Nephron progenitor cell (in vitro differentiated cells): ENCODE results near the gene ELN.

ENCODE experiments used
- DNase-seq: peaks from one replicate; pipeline ENCODE4 v3.0.0; 2021
- H3K27ac Mint-ChIP-seq: 2 replicates; pipeline ENCODE4 v1.8.0; 2021; ENCODE audit warnings: mild to moderate bottlenecking, moderate library complexity, mixed read lengths
- H3K27me3 Mint-ChIP-seq: 2 replicates; pipeline ENCODE4 v1.8.0; 2021; ENCODE audit warnings: mild to moderate bottlenecking, low read depth, mixed read lengths; ENCODE audit not compliant: poor library complexity
- H3K36me3 Mint-ChIP-seq: 2 replicates; pipeline ENCODE4 v1.8.0; 2021; ENCODE audit warnings: low read depth, mixed read lengths
- H3K4me1 Mint-ChIP-seq: 2 replicates; pipeline ENCODE4 v1.8.0; 2021; ENCODE audit warnings: mixed read lengths
- H3K4me3 Mint-ChIP-seq: 2 replicates; pipeline ENCODE4 v1.8.0; 2021; ENCODE audit warnings: mild to moderate bottlenecking, moderate library complexity, mixed read lengths
- H3K9me3 Mint-ChIP-seq: 2 replicates; pipeline ENCODE4 v1.8.0; 2021; ENCODE audit warnings: mild to moderate bottlenecking, moderate library complexity, mixed read lengths
- TF ChIP-seq, protein P1 (sequence below): fragments of 200-600 bp; sonication (generic); IDR thresholded peaks from 2 replicates; pipeline ENCODE4 v1.5.0; 2021; ENCODE audit warnings: antibody characterized with exemption

The ELN gene

GRCh38 chr7:74015670-74016069 is 12.3 kb upstream of the ELN start:
- no peaks in the 10 kb centered on the region for H3K9me3 Mint-ChIP-seq
- no peaks in the 10 kb centered on the region for H3K27me3 Mint-ChIP-seq
- no peak for DNase-seq
- no peak overlapping the region for H3K27ac Mint-ChIP-seq
- TF ChIP-seq, protein P1, sequence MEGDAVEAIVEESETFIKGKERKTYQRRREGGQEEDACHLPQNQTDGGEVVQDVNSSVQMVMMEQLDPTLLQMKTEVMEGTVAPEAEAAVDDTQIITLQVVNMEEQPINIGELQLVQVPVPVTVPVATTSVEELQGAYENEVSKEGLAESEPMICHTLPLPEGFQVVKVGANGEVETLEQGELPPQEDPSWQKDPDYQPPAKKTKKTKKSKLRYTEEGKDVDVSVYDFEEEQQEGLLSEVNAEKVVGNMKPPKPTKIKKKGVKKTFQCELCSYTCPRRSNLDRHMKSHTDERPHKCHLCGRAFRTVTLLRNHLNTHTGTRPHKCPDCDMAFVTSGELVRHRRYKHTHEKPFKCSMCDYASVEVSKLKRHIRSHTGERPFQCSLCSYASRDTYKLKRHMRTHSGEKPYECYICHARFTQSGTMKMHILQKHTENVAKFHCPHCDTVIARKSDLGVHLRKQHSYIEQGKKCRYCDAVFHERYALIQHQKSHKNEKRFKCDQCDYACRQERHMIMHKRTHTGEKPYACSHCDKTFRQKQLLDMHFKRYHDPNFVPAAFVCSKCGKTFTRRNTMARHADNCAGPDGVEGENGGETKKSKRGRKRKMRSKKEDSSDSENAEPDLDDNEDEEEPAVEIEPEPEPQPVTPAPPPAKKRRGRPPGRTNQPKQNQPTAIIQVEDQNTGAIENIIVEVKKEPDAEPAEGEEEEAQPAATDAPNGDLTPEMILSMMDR, result no peak
- no peak overlapping the region for H3K4me3 Mint-ChIP-seq
- peaks cover 17% of the 10 kb centered on the region for H3K4me1 Mint-ChIP-seq
- no peaks in the 10 kb centered on the region for H3K36me3 Mint-ChIP-seq

DNA sequence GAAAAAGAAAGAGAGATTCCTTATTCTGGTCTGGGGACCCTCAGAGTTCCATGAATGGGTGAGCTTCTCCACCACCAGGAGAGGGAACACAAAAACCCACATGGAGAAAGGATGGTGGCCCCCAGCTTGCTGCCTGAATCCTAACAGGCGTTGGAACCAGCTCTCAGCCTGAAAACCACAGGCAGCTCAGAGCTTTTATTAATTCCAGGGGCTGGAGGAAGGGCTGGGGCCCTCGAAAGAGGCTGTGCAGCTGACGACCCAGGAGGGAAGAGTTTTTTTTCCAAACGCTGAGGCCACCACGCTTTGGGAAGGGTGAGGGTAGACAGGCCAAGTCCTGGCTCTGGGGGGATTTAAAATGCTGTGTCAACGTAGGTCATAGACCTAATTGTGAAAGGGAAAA is 10.8 kb upstream of the ELN start:
- DNase-seq, result no peak
- Mint-ChIP-seq H3K4me1 (peaks cover 17% of the 10 kb centered on the region), H3K27me3 (peaks cover 5% of the 10 kb centered on the region), H3K9me3 (no peaks in the 10 kb centered on the region), H3K27ac (no peak overlapping the region), H3K36me3 (no peaks in the 10 kb centered on the region), H3K4me3 (no peak overlapping the region)
- TF ChIP-seq, protein P1, result no peak

DNA sequence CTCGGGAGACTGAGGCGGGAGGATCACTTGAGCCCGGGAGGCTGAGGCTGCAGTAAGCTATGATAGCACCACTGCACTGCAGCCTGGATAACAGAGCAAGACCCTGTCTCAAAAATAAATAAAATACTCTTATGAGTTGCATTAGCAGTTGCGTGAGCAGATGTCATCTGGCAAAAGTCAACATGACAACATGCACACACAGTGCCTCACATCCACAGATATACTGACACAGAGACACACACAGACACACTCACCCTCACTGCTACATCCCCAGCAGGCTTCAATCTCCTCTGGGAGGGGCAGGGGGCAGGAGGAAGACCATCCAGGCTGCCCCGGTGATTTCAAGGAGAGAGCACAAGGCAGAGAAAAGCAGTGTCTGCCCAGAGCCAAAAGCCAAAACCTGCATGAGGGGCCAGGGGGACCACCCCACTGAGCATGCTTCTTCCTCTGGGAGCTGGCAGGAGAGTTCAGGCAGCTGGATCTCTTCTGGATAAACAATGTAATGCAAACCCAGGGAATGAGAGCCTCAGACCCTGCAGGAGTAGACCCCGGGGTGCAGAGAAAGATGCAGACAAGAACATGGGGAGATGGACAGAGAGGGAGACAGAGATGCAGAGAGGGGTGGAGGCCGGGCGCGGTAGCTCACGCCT is 9.6 kb upstream of the ELN start:
- H3K4me3 Mint-ChIP-seq, result no peak overlapping the region
- H3K27ac Mint-ChIP-seq, result no peak overlapping the region

GRCh38 chr7:74019149-74019548 is 8.8 kb upstream of the ELN start:
- H3K9me3 Mint-ChIP-seq, result no peaks in the 10 kb centered on the region
- no peak for DNase-seq
- H3K36me3 Mint-ChIP-seq, result no peaks in the 10 kb centered on the region
- H3K4me1 Mint-ChIP-seq, result peaks cover 29% of the 10 kb centered on the region
- peaks cover 9% of the 10 kb centered on the region for H3K27me3 Mint-ChIP-seq
- H3K4me3 Mint-ChIP-seq, result no peak overlapping the region
- no peak overlapping the region for H3K27ac Mint-ChIP-seq
- TF ChIP-seq, protein P1, result no peak

More for the DNA sequence above, 9.6 kb upstream of the ELN start:
- H3K27me3 Mint-ChIP-seq, result peaks cover 5% of the 10 kb centered on the region
- TF ChIP-seq, protein P1, result no peak
- peaks cover 28% of the 10 kb centered on the region for H3K4me1 Mint-ChIP-seq
- DNase-seq, result no peak
- H3K9me3 Mint-ChIP-seq, result no peaks in the 10 kb centered on the region
- no peaks in the 10 kb centered on the region for H3K36me3 Mint-ChIP-seq

GRCh38 chr7:74020390-74020789 is 7.6 kb upstream of the ELN start:
- Mint-ChIP-seq H3K27ac (no peak overlapping the region), H3K9me3 (no peaks in the 10 kb centered on the region), H3K4me1 (peaks cover 29% of the 10 kb centered on the region), H3K36me3 (no peaks in the 10 kb centered on the region), H3K27me3 (peaks cover 18% of the 10 kb centered on the region), H3K4me3 (no peak overlapping the region)
- TF ChIP-seq, protein P1, result no peak
- no peak for DNase-seq

DNA sequence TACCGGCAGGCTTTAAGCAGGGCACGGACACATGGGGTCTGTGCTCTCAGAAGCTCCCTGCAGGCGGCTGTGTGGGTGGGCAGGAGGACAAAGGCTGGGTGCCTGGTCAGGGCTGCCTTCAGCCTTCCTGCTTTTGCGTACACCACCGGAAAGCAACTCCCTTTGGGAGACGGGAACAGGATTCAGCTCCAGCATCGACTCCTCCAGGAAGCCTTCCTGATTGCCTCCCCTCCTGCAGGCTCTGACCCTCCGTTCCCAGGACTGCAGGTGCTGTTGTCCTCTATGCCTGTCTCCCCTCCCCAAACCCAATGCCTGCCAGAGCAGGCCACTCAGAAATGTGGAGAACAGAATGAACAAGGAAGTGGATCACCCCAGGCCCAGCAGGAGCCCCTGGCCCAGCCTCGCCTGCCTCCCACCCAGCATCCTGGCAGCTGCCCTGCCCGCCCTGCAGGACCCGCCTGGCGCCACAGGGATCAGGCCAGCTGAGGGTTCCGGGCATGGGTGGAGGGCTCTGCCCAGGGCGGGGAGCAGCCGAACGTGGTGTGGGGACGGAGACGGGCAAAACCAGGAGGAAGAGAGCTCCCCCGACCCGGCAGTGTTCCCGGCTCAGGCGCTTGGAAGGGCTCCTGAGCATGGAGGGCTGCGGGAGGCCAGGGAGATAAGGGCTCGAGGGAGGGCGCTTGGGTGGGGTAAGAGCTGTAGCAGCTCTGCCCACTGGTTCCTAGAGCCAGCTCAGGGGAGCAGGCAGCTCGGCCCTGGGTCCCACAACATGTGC is 6.2 kb upstream of the ELN start:
- no peak for DNase-seq
- H3K27ac Mint-ChIP-seq, result no peak overlapping the region
- TF ChIP-seq, protein P1, result no peak
- H3K27me3 Mint-ChIP-seq, result peaks cover 23% of the 10 kb centered on the region
- H3K4me3 Mint-ChIP-seq, result no peak overlapping the region
- H3K4me1 Mint-ChIP-seq, result peaks cover 38% of the 10 kb centered on the region
- H3K9me3 Mint-ChIP-seq, result no peaks in the 10 kb centered on the region
- H3K36me3 Mint-ChIP-seq, result no peaks in the 10 kb centered on the region
